ENCODE results near the gene HS3ST3A1.

Gene HS3ST3A1

GRCh38 chr17:13626703-13627102 lies 25.0 kb upstream of the HS3ST3A1 start:
- DNase-seq (ENCODE audit: low read depth) = peak; percentile 33
- TF ChIP-seq CTCF (IDR thresholded peaks at IDR 0.05; ENCODE audit: control insufficient read depth, insufficient read depth, low read depth, low read length, missing control alignments) = no peak
- H3K4me3 ChIP-seq (ENCODE audit: control insufficient read depth, low read depth, low read length) = no peak overlapping the region

- no peak for DNase-seq (ENCODE audit: low read depth)
- TF ChIP-seq CTCF (IDR thresholded peaks at IDR 0.05; ENCODE audit: control insufficient read depth, insufficient read depth, low read depth, low read length, missing control alignments) = no peak
- H3K4me3 ChIP-seq (ENCODE audit: control insufficient read depth, low read depth, low read length) = no peak overlapping the region
Measured at GRCh38 chr17:13619462-13619861, 17.7 kb upstream of the HS3ST3A1 start.

- TF ChIP-seq CTCF (IDR thresholded peaks at IDR 0.05; ENCODE audit: control insufficient read depth, insufficient read depth, low read depth, low read length, missing control alignments) = no peak
Measured at GRCh38 chr17:13616031-13616430, 14.3 kb upstream of the HS3ST3A1 start.

GRCh38 chr17:13609941-13610340 lies 8.2 kb upstream of the HS3ST3A1 start:
- no peak overlapping the region for H3K4me3 ChIP-seq (ENCODE audit: control insufficient read depth, low read depth, low read length)
- no peak for TF ChIP-seq CTCF (IDR thresholded peaks at IDR 0.05; ENCODE audit: control insufficient read depth, insufficient read depth, low read depth, low read length, missing control alignments)
- no peak for DNase-seq (ENCODE audit: low read depth)

More at GRCh38 chr17:13616031-13616430, 14.3 kb upstream of the HS3ST3A1 start:
- no peak overlapping the region for H3K4me3 ChIP-seq (ENCODE audit: control insufficient read depth, low read depth, low read length)
- DNase-seq (ENCODE audit: low read depth) = no peak

GRCh38 chr17:13601322-13601775 lies 380 bp downstream of the HS3ST3A1 start:
- no peak for TF ChIP-seq CTCF (IDR thresholded peaks at IDR 0.05; ENCODE audit: control insufficient read depth, insufficient read depth, low read depth, low read length, missing control alignments)
- no peak for DNase-seq (ENCODE audit: low read depth)
- H3K4me3 ChIP-seq (ENCODE audit: control insufficient read depth, low read depth, low read length) = peak overlapping the region; percentile 67

- DNase-seq (ENCODE audit: low read depth) = no peak
- peak overlapping the region; percentile 67 for H3K4me3 ChIP-seq (ENCODE audit: control insufficient read depth, low read depth, low read length)
- no peak for TF ChIP-seq CTCF (IDR thresholded peaks at IDR 0.05; ENCODE audit: control insufficient read depth, insufficient read depth, low read depth, low read length, missing control alignments)
Measured at GRCh38 chr17:13600475-13601321, 1.0 kb downstream of the HS3ST3A1 start.
